Neuronal stem cell (in vitro differentiated cells): ENCODE data around the gene SOX9.
"Not testable (repeated sequence)": the region's sequence is repeated elsewhere in the genome, so short reads cannot be mapped to it uniquely, and the experiment has no call there.

Source experiments
- DNase-seq: peaks from one replicate; pipeline ENCODE4 v3.0.0-alpha.2; 2013; ENCODE audit warnings: low spot score
- H2AFZ ChIP-seq: one replicate; pipeline ENCODE4 v1.6.1; 2013; ENCODE audit warnings: mild to moderate bottlenecking, low read length, inconsistent platforms
- H2AK5ac ChIP-seq: 2 replicates; pipeline ENCODE4 v1.6.1; 2013; ENCODE audit warnings: low read depth, mild to moderate bottlenecking, inconsistent platforms, low read length, moderate library complexity, mixed read lengths
- H2BK120ac ChIP-seq: 2 replicates; pipeline ENCODE4 v1.6.1; 2013; ENCODE audit warnings: low read depth, mild to moderate bottlenecking, inconsistent platforms, low read length, moderate library complexity, mixed read lengths
- H2BK12ac ChIP-seq: one replicate; pipeline ENCODE4 v1.6.1; 2013; ENCODE audit warnings: low read length, inconsistent platforms
- H2BK15ac ChIP-seq: 2 replicates; pipeline ENCODE4 v1.6.1; 2013; ENCODE audit warnings: mild to moderate bottlenecking, low read length, inconsistent platforms, mixed read lengths
- H2BK5ac ChIP-seq: one replicate; pipeline ENCODE4 v1.6.1; 2013; ENCODE audit warnings: inconsistent platforms, mild to moderate bottlenecking, low read length, moderate library complexity
- H3K14ac ChIP-seq: one replicate; pipeline ENCODE4 v1.6.1; 2013; ENCODE audit warnings: low read length, inconsistent platforms
- H3K18ac ChIP-seq: 2 replicates; pipeline ENCODE4 v1.6.1; 2013; ENCODE audit warnings: low read length, inconsistent platforms
- H3K23ac ChIP-seq: 2 replicates; pipeline ENCODE4 v1.6.1; 2013; ENCODE audit warnings: low read depth, mild to moderate bottlenecking, mixed read lengths, low read length, inconsistent platforms; ENCODE audit not compliant: poor library complexity
- H3K27ac ChIP-seq: replicated peaks from 3 replicates; pipeline ENCODE4 v1.5.1; 2013; ENCODE audit warnings: low read length, inconsistent platforms
- H3K27me3 ChIP-seq, 3 experiments: 2 replicates each; pipeline ENCODE4 v1.6.1; 2013; ENCODE audit warnings: low read length in 3 of 3, mild to moderate bottlenecking in 2 of 3, inconsistent platforms in 1 of 3, low read depth in 1 of 3, mixed read lengths in 1 of 3, moderate library complexity in 1 of 3; ENCODE audit not compliant: control insufficient read depth in 3 of 3, insufficient read depth in 3 of 3
- H3K36me3 ChIP-seq, 2 donors: replicated peaks in 1 of 2; 2 replicates each; pipeline ENCODE4 v1.6.1; 2013; ENCODE audit warnings: low read length in 2 of 2; ENCODE audit not compliant: control insufficient read depth in 2 of 2, insufficient read depth in 2 of 2
- H3K4ac ChIP-seq: 2 replicates; pipeline ENCODE4 v1.6.1; 2013; ENCODE audit warnings: inconsistent platforms, mild to moderate bottlenecking, low read length, moderate library complexity
- H3K4me1 ChIP-seq, 2 donors: 1 replicate in 1 of 2; 2 replicates in 1 of 2; pipeline ENCODE4 v1.6.1; 2013; ENCODE audit warnings: low read length in 2 of 2, low read depth in 1 of 2; ENCODE audit not compliant: control insufficient read depth in 2 of 2, insufficient read depth in 1 of 2
- H3K4me2 ChIP-seq: one replicate; pipeline ENCODE4 v1.6.1; 2013; ENCODE audit warnings: mild to moderate bottlenecking, low read length, inconsistent platforms; ENCODE audit not compliant: insufficient read depth, poor library complexity, severe bottlenecking
- H3K4me3 ChIP-seq, 2 donors: 2 replicates each; pipeline ENCODE4 v1.5.1; 2013; ENCODE audit warnings: low read length in 2 of 2, mild to moderate bottlenecking in 2 of 2, inconsistent platforms in 1 of 2, moderate library complexity in 1 of 2
- H3K79me1 ChIP-seq: one replicate; pipeline ENCODE4 v1.6.1; 2013; ENCODE audit warnings: low read depth, mild to moderate bottlenecking, inconsistent platforms, low read length, moderate library complexity
- H3K9ac ChIP-seq: one replicate; pipeline ENCODE4 v1.6.1; 2013; ENCODE audit warnings: mild to moderate bottlenecking, low read depth, low read length, inconsistent platforms; ENCODE audit not compliant: poor library complexity
- H3K9me3 ChIP-seq, 2 donors: replicated peaks in 1 of 2; 2 replicates each; pipeline versions ENCODE3 to v1.6.1; 2013; ENCODE audit warnings: low read length in 2 of 2, mild to moderate bottlenecking in 2 of 2, inconsistent platforms in 1 of 2, low read depth in 1 of 2, mixed read lengths in 1 of 2, moderate library complexity in 1 of 2; ENCODE audit not compliant: control insufficient read depth in 2 of 2, insufficient read depth in 1 of 2
- H4K8ac ChIP-seq: one replicate; pipeline ENCODE4 v1.6.1; 2013; ENCODE audit warnings: low read depth, mild to moderate bottlenecking, inconsistent platforms, low read length, moderate library complexity
- H4K91ac ChIP-seq: one replicate; pipeline ENCODE4 v1.6.1; 2013; ENCODE audit warnings: low read length, low read depth, mild to moderate bottlenecking, inconsistent platforms; ENCODE audit not compliant: poor library complexity
- WGBS, 2 donors: extraction: QIAGEN DNeasy Blood & Tissue Kit; methylation state at CpG; one replicate each; pipeline ENCODE4 v1.1.7; 2013; ENCODE audit warnings: missing lambda C conversion rate in 2 of 2, mixed read lengths in 1 of 2; ENCODE audit not compliant: insufficient read length in 2 of 2, insufficient replicate concordance in 1 of 2; ENCODE audit errors: extremely low coverage in 2 of 2; 5-methylcytosine and 5-hydroxymethylcytosine counted together

SOX9 gene

GRCh38 chr17:72110231-72110941 lies 10.4 kb upstream of the SOX9 start:
- H2AK5ac ChIP-seq, result peak overlapping the region; percentile 60
- H3K27me3 ChIP-seq, result peaks cover 0 to 29% (median 0%) of the 10 kb centered on the region in 3 experiments
- no peaks in the 10 kb centered on the region for H3K36me3 ChIP-seq
- peak overlapping the region; percentile 36 for H2BK12ac ChIP-seq
- H2BK15ac ChIP-seq, result no peak overlapping the region
- no peak for DNase-seq
- H2BK120ac ChIP-seq, result no peak overlapping the region
- H2AFZ ChIP-seq, result no peak overlapping the region
- no peak overlapping the region for H2BK5ac ChIP-seq
- no peaks in the 10 kb centered on the region for H3K9me3 ChIP-seq
- no peak overlapping the region for H4K8ac ChIP-seq
- H3K4ac ChIP-seq, result no peak overlapping the region
- H3K4me1 ChIP-seq, result peaks cover 11 to 37% of the 10 kb centered on the region in 2 donors
- H4K91ac ChIP-seq, result peak overlapping the region; percentile 45
- WGBS, 2 donors, result 100% methylated on average over 1 of the region's 18 CpGs; no CpG with 5 or more reads in 1 of the 2 donors
- no peak overlapping the region for H3K9ac ChIP-seq
- no peaks in the 10 kb centered on the region for H3K79me1 ChIP-seq
- no peak overlapping the region for H3K27ac ChIP-seq
- no peak overlapping the region for H3K4me3 ChIP-seq
- no peak overlapping the region for H3K14ac ChIP-seq
- H3K18ac ChIP-seq, result peak overlapping the region; percentile 58
- no peak overlapping the region for H3K4me2 ChIP-seq
- H3K23ac ChIP-seq, result no peak overlapping the region

DNA sequence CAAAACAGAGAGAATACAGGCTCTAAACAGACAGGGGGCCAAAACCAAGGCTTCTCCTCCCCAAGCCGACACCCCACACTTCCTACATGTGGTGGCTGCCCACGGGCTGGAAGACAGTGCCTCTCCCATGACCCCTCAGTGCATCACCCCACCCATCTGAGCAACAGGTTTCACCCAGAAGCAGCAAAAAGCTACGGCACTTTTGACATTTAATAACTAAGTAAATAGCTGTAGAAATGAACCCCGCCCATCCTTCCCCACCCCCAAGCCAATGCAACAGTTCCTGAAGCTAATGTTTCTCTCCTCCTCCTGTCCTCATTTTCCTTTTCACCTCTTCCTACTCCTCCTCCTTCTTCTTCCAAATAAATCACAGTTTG lies 9.9 kb upstream of the SOX9 start:
- no peak overlapping the region for H3K23ac ChIP-seq
- no peaks in the 10 kb centered on the region for H3K36me3 ChIP-seq
- H2BK12ac ChIP-seq, result peak overlapping the region; percentile 36
- H3K9ac ChIP-seq, result no peak overlapping the region
- H3K14ac ChIP-seq, result no peak overlapping the region
- no peak overlapping the region for H2BK5ac ChIP-seq
- no peak overlapping the region for H3K4ac ChIP-seq
- H3K18ac ChIP-seq, result peak overlapping the region; percentile 58
- no peak overlapping the region for H2AFZ ChIP-seq
- H3K79me1 ChIP-seq, result no peaks in the 10 kb centered on the region
- no peak overlapping the region for H4K8ac ChIP-seq
- peak overlapping the region; percentile 73 for H3K27ac ChIP-seq
- WGBS, 2 donors, result no CpG with 5 or more reads among the region's 4 CpGs
- peak overlapping the region; percentile 60 for H2AK5ac ChIP-seq
- no peak overlapping the region for H3K4me2 ChIP-seq
- no peak overlapping the region for H2BK120ac ChIP-seq
- H3K4me3 ChIP-seq, result no peak overlapping the region
- H3K4me1 ChIP-seq, result peaks cover 11 to 34% of the 10 kb centered on the region in 2 donors
- peaks cover 0 to under 1% of the 10 kb centered on the region in 2 donors for H3K9me3 ChIP-seq
- no peak overlapping the region for H4K91ac ChIP-seq
- DNase-seq, result no peak
- peaks cover 0 to 35% (median under 1%) of the 10 kb centered on the region in 3 experiments for H3K27me3 ChIP-seq
- no peak overlapping the region for H2BK15ac ChIP-seq

DNA sequence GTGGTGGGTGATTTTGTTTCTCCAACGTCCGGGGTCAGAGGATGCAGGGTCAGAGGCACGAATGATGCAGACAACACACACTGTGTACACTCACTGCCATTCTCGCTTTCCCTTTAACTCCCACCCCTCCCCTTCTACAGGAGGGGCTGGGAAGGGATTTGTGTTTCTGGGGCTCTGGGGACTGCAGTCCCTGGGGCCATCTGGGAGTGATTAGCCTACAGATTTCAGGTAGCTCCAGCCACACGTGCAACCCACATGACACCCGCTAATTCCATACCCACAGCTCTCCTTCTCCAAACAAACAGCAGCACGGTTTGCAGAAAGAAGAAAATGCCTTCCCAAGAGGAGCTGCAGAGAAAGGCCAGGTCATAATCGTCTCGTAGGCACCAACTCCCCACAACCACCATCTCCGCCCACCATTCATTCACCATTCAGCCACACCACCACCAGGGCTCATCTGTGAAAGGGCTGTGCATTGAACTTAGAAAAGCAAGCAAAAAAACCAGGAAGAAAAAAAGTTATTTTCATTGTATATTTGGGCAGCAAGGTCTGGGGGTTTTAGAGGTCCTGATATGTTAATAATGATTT lies 9.4 kb upstream of the SOX9 start:
- no CpG with 5 or more reads among the region's 10 CpGs for WGBS, 2 donors
- no peak overlapping the region for H2AFZ ChIP-seq
- H2BK5ac ChIP-seq, result no peak overlapping the region
- H3K4me3 ChIP-seq, result no peak overlapping the region
- H2BK12ac ChIP-seq, result no peak overlapping the region
- peaks cover 11 to 32% of the 10 kb centered on the region in 2 donors for H3K4me1 ChIP-seq
- no peak overlapping the region for H4K91ac ChIP-seq
- H3K14ac ChIP-seq, result no peak overlapping the region
- no peak overlapping the region for H2AK5ac ChIP-seq
- no peak overlapping the region for H4K8ac ChIP-seq
- no peak overlapping the region for H3K9ac ChIP-seq
- H3K4me2 ChIP-seq, result peak overlapping the region; percentile 35
- peak overlapping the region; percentile 73 for H3K27ac ChIP-seq
- no peaks in the 10 kb centered on the region for H3K36me3 ChIP-seq
- H3K23ac ChIP-seq, result no peak overlapping the region
- H3K9me3 ChIP-seq, result peaks cover 0 to 3% of the 10 kb centered on the region in 2 donors
- H3K4ac ChIP-seq, result no peak overlapping the region
- peaks cover 0 to 40% (median 6%) of the 10 kb centered on the region in 3 experiments for H3K27me3 ChIP-seq
- H2BK120ac ChIP-seq, result no peak overlapping the region
- no peak overlapping the region for H2BK15ac ChIP-seq
- H3K79me1 ChIP-seq, result no peaks in the 10 kb centered on the region
- DNase-seq, result no peak
- H3K18ac ChIP-seq, result peak overlapping the region; percentile 46

- WGBS, 2 donors, result no CpG with 5 or more reads among the region's 5 CpGs
- not testable (repeated sequence) for H3K27ac ChIP-seq, H2AFZ ChIP-seq, H3K79me1 ChIP-seq, H4K91ac ChIP-seq, H2AK5ac ChIP-seq, H2BK12ac ChIP-seq, H3K18ac ChIP-seq, H3K4me2 ChIP-seq, H3K23ac ChIP-seq, H3K36me3 ChIP-seq, H3K14ac ChIP-seq, H3K9ac ChIP-seq, H2BK15ac ChIP-seq, H2BK120ac ChIP-seq, H2BK5ac ChIP-seq, H3K4ac ChIP-seq, H3K9me3 ChIP-seq, DNase-seq, H3K4me3 ChIP-seq, H4K8ac ChIP-seq
- H3K4me1 ChIP-seq, result peaks cover 11 to 31% of the 10 kb centered on the region in 2 donors
- H3K27me3 ChIP-seq, result peaks cover 2 to 44% (median 11%) of the 10 kb centered on the region in 3 experiments
Measured at GRCh38 chr17:72111926-72112325, 8.9 kb upstream of the SOX9 start.
